Smooth muscle cell (in vitro differentiated cells): Measurements from ENCODE around the gene RADIL. TPM values are rescaled to one million over a fixed set of nuclear protein-coding genes. Genes with fewer than 3 reads are reported as not detected.

ENCODE experiments used
- DNase-seq: peaks from one replicate; lab custom pipeline; 2025; ENCODE audit not compliant: unreplicated experiment; lab: John Stamatoyannopoulos, UW
- H2AFZ ChIP-seq: fragments of 200-600 bp; sonication (generic); 2 replicates; pipeline ENCODE4 v1.6.0; 2016; ENCODE audit warnings: antibody characterized with exemption, low read depth, mild to moderate bottlenecking
- H3F3A ChIP-seq: fragments of 200-600 bp; sonication (generic); 2 replicates; pipeline ENCODE4 v1.6.0; 2017; ENCODE audit warnings: antibody characterized with exemption, low read depth
- H3K27ac ChIP-seq: fragments of 200-600 bp; sonication (generic); 2 replicates; pipeline ENCODE4 v1.5.1; 2016; ENCODE audit warnings: low read depth, mild to moderate bottlenecking
- H3K27me3 ChIP-seq: fragments of 200-600 bp; sonication (generic); 2 replicates; pipeline ENCODE4 v1.6.1; 2016; ENCODE audit warnings: low read depth, mild to moderate bottlenecking
- H3K36me3 ChIP-seq: fragments of 200-600 bp; sonication (generic); 2 replicates; pipeline ENCODE4 v1.5.1; 2016; ENCODE audit warnings: low read depth
- H3K4me1 ChIP-seq: fragments of 200-600 bp; sonication (generic); 2 replicates; pipeline ENCODE4 v1.5.1; 2016; ENCODE audit warnings: low read depth
- H3K4me2 ChIP-seq: fragments of 200-600 bp; sonication (generic); 2 replicates; pipeline ENCODE4 v1.6.0; 2016; ENCODE audit warnings: mild to moderate bottlenecking
- H3K4me3 ChIP-seq: fragments of 200-600 bp; sonication (generic); 2 replicates; pipeline ENCODE4 v1.5.1; 2016; ENCODE audit warnings: mild to moderate bottlenecking
- H3K79me2 ChIP-seq: fragments of 200-600 bp; sonication (generic); 2 replicates; pipeline ENCODE4 v1.6.0; 2016; ENCODE audit warnings: low read depth, mild to moderate bottlenecking
- H3K9ac ChIP-seq: fragments of 200-600 bp; sonication (generic); 2 replicates; pipeline ENCODE4 v1.6.0; 2016; ENCODE audit warnings: low read depth
- H3K9me3 ChIP-seq: fragments of 200-600 bp; sonication (generic); replicated peaks from 2 replicates; pipeline ENCODE4 v1.5.1; 2016; ENCODE audit warnings: low read depth
- H4K20me1 ChIP-seq: fragments of 200-600 bp; sonication (generic); 2 replicates; pipeline ENCODE4 v1.6.0; 2016; ENCODE audit warnings: low read depth
- CTCF ChIP-seq: fragments of 200-600 bp; sonication (generic); IDR thresholded peaks from 2 replicates; pipeline ENCODE4 v1.5.1; 2017; ENCODE audit warnings: borderline replicate concordance, mild to moderate bottlenecking, antibody characterized with exemption; ENCODE audit not compliant: insufficient read depth, poor library complexity, severe bottlenecking
- WGBS: methylation state at CpG from one replicate; pipeline ENCODE4 v1.1.7; 2016; ENCODE audit warnings: low lambda C conversion rate; 5-methylcytosine and 5-hydroxymethylcytosine counted together
- polyA plus RNA-seq: library from polyadenylated mRNA; unstranded; fragments of >200 nt; fragmentation: Nextera tagmentation; extraction: Ambion mirVana; gene quantifications from 2 replicates; pipeline ENCODE4 v1.2.1, GENCODE V29; 2016
- total RNA-seq: library from RNA; depleted of rRNA; stranded (reverse); fragments of >200 nt; gene quantifications from 2 replicates; pipeline ENCODE4 v1.2.3, GENCODE V29; 2014

Gene RADIL
- 4.1 and 4.7 TPM in 2 replicates for total RNA-seq
- polyA plus RNA-seq: 8.0 and 10.7 TPM in 2 replicates

DNA sequence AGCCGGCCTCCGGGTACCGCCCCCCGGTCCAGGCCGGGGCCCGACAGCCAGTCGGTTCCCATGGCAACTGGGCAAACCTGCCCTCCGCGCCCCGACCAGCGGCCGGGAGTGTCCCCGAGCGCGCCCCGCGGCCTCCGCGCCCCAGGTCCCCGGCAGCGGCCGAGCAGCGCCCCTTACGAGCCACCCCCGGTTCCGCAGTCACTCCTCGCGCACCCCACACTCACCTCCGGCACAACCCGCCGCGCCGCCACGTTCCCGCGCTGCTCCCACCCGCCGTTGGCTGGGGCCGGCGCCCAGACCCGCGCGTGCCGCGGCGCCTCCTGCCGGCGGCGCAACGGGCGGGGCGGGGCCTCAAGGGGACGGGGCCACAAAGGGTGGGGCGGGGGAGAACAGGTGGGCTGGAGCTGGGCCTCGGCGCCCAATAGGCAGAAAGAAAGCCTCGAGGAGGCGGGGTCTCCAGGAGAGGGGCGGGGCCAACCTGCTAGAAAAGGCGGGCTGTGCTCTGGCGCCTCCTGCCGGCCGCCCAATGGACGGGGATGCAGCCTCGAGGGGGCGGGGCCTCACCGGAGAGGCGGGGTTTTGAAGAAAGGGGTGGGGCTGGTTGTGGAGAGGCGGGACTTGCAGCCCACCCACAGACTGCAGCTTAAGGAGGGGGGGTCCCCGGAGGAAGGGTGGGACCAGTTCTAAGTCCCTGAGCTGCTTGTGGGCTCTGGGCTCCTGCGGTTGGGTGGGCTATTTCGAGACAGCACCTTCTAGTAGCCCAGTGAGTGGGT lies at the start of gene RADIL:
Gene RADIL, minus strand, starts transcription at position 345 of the 773 bp plus-strand sequence. CDS start 5,577 bp downstream, outside the sequence.
- H3K4me2 ChIP-seq: peak within 1 kb of the TSS; percentile 94
- WGBS: 7% methylated on average over 42 of the region's 72 CpGs

DNA sequence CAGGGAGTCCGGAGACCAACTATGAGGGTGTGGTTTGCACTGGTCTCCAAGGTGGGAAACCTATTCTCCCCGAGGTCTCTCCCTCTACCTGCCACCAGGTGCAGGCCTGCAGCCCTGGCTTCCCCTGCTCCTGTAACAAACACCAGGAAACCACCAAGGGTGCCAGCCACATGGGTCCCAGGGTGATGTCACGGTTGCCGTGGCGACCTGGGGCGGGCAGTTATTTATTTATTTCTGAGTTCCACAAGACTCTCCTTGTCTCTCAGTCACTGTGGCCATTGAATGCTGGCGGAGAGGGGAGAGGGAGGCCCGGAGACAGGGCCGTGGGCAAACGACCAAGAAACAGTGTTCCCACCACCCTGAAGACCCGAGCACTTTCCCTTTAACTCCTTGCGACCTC lies 48.4 kb upstream of the RADIL start:
- no peaks in the 10 kb centered on the region for H3K9me3 ChIP-seq
- H3F3A ChIP-seq: no peaks in the 10 kb centered on the region
- H3K27ac ChIP-seq: no peak overlapping the region
- H3K4me3 ChIP-seq: no peak overlapping the region
- H3K36me3 ChIP-seq: no peaks in the 10 kb centered on the region
- no peak overlapping the region for H2AFZ ChIP-seq
- WGBS: 83% methylated on average over 12 of the region's 12 CpGs
- TF ChIP-seq CTCF: no peak
- H3K4me1 ChIP-seq: no peaks in the 10 kb centered on the region
- no peak for DNase-seq
- no peaks in the 10 kb centered on the region for H4K20me1 ChIP-seq
- no peak overlapping the region for H3K9ac ChIP-seq
- no peaks in the 10 kb centered on the region for H3K79me2 ChIP-seq
- H3K4me2 ChIP-seq: no peak overlapping the region
- no peaks in the 10 kb centered on the region for H3K27me3 ChIP-seq

More for the DNA sequence above, at the start of gene RADIL:
- peak within 1 kb of the TSS; percentile 72 for H3K9ac ChIP-seq
- H3K4me3 ChIP-seq: peak within 1 kb of the TSS; percentile 53
- H3K9me3 ChIP-seq: no peaks in the 10 kb centered on the region
- H3F3A ChIP-seq: peaks cover 11% of the 10 kb centered on the region
- peak within 1 kb of the TSS; percentile 45 for H2AFZ ChIP-seq
- peaks cover 12% of the 10 kb centered on the region for H3K4me1 ChIP-seq
- peaks cover 6% of the 10 kb centered on the region for H3K79me2 ChIP-seq
- TF ChIP-seq CTCF: peak; percentile 86
- H4K20me1 ChIP-seq: no peaks in the 10 kb centered on the region
- DNase-seq: peak; percentile 82
- H3K27me3 ChIP-seq: no peaks in the 10 kb centered on the region
- H3K36me3 ChIP-seq: no peaks in the 10 kb centered on the region
- H3K27ac ChIP-seq: peak within 1 kb of the TSS; percentile 87

DNA sequence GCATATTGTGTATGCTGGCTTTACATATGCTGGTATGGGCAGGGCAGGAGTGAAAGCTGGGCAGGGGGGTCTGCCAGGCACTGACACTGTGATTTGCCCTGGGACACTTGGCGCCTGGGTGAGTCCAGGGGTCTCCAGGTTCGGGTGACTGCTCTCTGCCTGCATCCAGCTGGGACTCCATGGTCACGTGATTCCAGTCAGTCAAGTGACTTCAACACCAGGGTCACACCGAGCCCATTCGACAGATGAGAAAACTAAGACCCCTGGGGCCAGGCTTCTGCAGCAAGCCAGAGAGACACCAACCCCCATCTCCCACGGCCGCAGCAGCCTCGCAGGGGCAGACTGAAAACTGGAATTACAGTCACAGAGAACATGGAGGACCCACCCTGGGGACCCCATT lies 45.5 kb upstream of the RADIL start:
- Histone ChIP-seq H3K9ac (no peak overlapping the region), H3K4me3 (no peak overlapping the region), H4K20me1 (no peaks in the 10 kb centered on the region), H3F3A (no peaks in the 10 kb centered on the region), H3K27me3 (no peaks in the 10 kb centered on the region), H3K9me3 (no peaks in the 10 kb centered on the region), H3K4me2 (no peak overlapping the region), H3K79me2 (no peaks in the 10 kb centered on the region), H3K27ac (no peak overlapping the region), H2AFZ (no peak overlapping the region), H3K36me3 (no peaks in the 10 kb centered on the region), H3K4me1 (no peaks in the 10 kb centered on the region)
- 86% methylated on average over 8 of the region's 8 CpGs for WGBS
- no peak for TF ChIP-seq CTCF
- no peak for DNase-seq

- Histone ChIP-seq H3K27me3 (no peaks in the 10 kb centered on the region), H3K36me3 (no peaks in the 10 kb centered on the region), H3F3A (no peaks in the 10 kb centered on the region), H4K20me1 (no peaks in the 10 kb centered on the region), H3K4me3 (no peak overlapping the region), H3K4me1 (no peaks in the 10 kb centered on the region), H3K27ac (no peak overlapping the region), H3K4me2 (no peak overlapping the region), H3K9ac (no peak overlapping the region), H3K79me2 (no peaks in the 10 kb centered on the region), H2AFZ (no peak overlapping the region), H3K9me3 (no peaks in the 10 kb centered on the region)
- 88% methylated on average over 2 of the region's 2 CpGs for WGBS
- no peak for DNase-seq
- no peak for TF ChIP-seq CTCF
These were observed 44.9 kb upstream of the RADIL start for GRCh38 chr7:4928445-4928844.
